Measurements from ENCODE around the gene GNB1L. TPM values are rescaled to one million over a fixed set of nuclear protein-coding genes. Genes with fewer than 3 reads are reported as not detected.

Gene GNB1L
- total and polyA plus RNA-seq, 10 of the 15 experiments (the other 5 are each of a cell fraction or from before 2014, with no cell fraction given), result 0.21 to 19.4 (median 6.8) TPM

DNA sequence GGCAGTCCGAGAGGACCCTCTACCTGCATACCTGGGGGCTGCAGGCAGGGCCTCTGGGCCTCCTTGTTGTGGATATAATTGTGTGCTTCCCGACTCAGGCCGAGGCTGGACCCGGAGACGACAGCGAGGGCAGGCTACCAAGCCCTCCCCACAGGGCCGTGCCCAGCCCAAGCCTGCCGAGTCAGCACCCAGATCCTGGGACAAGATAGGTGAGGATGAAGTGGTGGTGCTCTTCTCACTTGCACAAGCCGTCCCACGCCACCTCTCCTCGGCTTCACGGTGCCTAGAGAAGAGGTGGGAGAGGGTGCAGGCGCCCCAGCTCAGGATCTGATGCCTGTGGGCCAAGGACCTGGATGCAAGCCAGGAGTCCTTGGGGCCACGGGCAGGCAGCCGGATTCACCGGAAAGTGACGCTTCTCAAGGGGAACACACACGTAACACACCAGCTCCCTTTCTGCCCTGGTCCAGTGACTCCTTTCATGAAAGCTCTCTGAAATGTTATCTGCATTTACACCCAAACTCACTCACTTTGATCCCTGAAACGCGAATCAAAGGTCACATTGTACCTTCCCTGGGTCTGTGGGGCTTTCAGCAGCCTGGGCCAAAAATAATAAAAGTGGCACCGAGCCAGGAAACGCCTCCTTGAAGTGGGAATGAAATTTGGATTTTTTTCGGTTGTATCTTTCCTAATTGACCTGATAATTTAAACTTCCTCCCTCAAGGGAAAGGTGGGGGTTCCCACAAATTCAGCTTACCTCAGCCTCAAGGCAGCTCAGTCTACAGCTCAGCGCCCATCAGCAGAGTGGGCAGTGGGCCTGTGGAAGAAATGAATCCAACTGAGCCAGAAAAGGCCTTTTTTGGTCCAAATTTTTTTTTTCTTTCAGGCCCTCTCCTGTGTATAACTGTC lies 1.1 kb upstream of the GNB1L start (continued):
- TF ChIP-seq, protein P1, sequence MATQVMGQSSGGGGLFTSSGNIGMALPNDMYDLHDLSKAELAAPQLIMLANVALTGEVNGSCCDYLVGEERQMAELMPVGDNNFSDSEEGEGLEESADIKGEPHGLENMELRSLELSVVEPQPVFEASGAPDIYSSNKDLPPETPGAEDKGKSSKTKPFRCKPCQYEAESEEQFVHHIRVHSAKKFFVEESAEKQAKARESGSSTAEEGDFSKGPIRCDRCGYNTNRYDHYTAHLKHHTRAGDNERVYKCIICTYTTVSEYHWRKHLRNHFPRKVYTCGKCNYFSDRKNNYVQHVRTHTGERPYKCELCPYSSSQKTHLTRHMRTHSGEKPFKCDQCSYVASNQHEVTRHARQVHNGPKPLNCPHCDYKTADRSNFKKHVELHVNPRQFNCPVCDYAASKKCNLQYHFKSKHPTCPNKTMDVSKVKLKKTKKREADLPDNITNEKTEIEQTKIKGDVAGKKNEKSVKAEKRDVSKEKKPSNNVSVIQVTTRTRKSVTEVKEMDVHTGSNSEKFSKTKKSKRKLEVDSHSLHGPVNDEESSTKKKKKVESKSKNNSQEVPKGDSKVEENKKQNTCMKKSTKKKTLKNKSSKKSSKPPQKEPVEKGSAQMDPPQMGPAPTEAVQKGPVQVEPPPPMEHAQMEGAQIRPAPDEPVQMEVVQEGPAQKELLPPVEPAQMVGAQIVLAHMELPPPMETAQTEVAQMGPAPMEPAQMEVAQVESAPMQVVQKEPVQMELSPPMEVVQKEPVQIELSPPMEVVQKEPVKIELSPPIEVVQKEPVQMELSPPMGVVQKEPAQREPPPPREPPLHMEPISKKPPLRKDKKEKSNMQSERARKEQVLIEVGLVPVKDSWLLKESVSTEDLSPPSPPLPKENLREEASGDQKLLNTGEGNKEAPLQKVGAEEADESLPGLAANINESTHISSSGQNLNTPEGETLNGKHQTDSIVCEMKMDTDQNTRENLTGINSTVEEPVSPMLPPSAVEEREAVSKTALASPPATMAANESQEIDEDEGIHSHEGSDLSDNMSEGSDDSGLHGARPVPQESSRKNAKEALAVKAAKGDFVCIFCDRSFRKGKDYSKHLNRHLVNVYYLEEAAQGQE (IDR thresholded peaks at IDR 0.05; ENCODE audit: low read depth, low read length), result no peak
- TF ChIP-seq CREM (IDR thresholded peaks at IDR 0.05; ENCODE audit: low read depth) (peak; percentile 65), GATAD2B (conservative IDR thresholded peaks at IDR 0.05; ENCODE audit: low read depth) (no peak), IKZF1 (conservative IDR thresholded peaks at IDR 0.05) (peak; percentile 30; the same call in 1 of the 2 replicates), RAD21 (IDR thresholded peaks at IDR 0.05; ENCODE audit: insufficient read depth, low read depth, low read length) (no peak), HDGF (IDR thresholded peaks at IDR 0.05) (peak; percentile 18; the same call in 1 of the 2 replicates), ZNF24 (IDR thresholded peaks at IDR 0.05) (no peak), SPI1 (IDR thresholded peaks at IDR 0.05; ENCODE audit: borderline replicate concordance, insufficient read depth, low read depth, low read length) (no peak), POLR2AphosphoS5 (IDR thresholded peaks at IDR 0.05; ENCODE audit: low read length) (peak; percentile 61; the same call in 1 of the 2 replicates), CBFB (IDR thresholded peaks at IDR 0.05; ENCODE audit: low read depth) (no peak), POLR2A (IDR thresholded peaks at IDR 0.05; ENCODE audit: low read depth, low read length) (peak; percentile 56)
- TF ChIP-seq, protein P2, sequence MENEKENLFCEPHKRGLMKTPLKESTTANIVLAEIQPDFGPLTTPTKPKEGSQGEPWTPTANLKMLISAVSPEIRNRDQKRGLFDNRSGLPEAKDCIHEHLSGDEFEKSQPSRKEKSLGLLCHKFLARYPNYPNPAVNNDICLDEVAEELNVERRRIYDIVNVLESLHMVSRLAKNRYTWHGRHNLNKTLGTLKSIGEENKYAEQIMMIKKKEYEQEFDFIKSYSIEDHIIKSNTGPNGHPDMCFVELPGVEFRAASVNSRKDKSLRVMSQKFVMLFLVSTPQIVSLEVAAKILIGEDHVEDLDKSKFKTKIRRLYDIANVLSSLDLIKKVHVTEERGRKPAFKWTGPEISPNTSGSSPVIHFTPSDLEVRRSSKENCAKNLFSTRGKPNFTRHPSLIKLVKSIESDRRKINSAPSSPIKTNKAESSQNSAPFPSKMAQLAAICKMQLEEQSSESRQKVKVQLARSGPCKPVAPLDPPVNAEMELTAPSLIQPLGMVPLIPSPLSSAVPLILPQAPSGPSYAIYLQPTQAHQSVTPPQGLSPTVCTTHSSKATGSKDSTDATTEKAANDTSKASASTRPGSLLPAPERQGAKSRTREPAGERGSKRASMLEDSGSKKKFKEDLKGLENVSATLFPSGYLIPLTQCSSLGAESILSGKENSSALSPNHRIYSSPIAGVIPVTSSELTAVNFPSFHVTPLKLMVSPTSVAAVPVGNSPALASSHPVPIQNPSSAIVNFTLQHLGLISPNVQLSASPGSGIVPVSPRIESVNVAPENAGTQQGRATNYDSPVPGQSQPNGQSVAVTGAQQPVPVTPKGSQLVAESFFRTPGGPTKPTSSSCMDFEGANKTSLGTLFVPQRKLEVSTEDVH (IDR thresholded peaks at IDR 0.05; ENCODE audit: low read depth, partially characterized antibody), result no peak
- TF ChIP-seq, protein P3, sequence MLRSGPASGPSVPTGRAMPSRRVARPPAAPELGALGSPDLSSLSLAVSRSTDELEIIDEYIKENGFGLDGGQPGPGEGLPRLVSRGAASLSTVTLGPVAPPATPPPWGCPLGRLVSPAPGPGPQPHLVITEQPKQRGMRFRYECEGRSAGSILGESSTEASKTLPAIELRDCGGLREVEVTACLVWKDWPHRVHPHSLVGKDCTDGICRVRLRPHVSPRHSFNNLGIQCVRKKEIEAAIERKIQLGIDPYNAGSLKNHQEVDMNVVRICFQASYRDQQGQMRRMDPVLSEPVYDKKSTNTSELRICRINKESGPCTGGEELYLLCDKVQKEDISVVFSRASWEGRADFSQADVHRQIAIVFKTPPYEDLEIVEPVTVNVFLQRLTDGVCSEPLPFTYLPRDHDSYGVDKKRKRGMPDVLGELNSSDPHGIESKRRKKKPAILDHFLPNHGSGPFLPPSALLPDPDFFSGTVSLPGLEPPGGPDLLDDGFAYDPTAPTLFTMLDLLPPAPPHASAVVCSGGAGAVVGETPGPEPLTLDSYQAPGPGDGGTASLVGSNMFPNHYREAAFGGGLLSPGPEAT (IDR thresholded peaks at IDR 0.05; ENCODE audit: low read depth), result peak; percentile 60; the same call in 1 of the 2 replicates
- TF ChIP-seq, protein P4, sequence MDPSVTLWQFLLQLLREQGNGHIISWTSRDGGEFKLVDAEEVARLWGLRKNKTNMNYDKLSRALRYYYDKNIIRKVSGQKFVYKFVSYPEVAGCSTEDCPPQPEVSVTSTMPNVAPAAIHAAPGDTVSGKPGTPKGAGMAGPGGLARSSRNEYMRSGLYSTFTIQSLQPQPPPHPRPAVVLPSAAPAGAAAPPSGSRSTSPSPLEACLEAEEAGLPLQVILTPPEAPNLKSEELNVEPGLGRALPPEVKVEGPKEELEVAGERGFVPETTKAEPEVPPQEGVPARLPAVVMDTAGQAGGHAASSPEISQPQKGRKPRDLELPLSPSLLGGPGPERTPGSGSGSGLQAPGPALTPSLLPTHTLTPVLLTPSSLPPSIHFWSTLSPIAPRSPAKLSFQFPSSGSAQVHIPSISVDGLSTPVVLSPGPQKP (IDR thresholded peaks at IDR 0.05; ENCODE audit: low read depth, low read length), result no peak
- TF ChIP-seq, protein P5, sequence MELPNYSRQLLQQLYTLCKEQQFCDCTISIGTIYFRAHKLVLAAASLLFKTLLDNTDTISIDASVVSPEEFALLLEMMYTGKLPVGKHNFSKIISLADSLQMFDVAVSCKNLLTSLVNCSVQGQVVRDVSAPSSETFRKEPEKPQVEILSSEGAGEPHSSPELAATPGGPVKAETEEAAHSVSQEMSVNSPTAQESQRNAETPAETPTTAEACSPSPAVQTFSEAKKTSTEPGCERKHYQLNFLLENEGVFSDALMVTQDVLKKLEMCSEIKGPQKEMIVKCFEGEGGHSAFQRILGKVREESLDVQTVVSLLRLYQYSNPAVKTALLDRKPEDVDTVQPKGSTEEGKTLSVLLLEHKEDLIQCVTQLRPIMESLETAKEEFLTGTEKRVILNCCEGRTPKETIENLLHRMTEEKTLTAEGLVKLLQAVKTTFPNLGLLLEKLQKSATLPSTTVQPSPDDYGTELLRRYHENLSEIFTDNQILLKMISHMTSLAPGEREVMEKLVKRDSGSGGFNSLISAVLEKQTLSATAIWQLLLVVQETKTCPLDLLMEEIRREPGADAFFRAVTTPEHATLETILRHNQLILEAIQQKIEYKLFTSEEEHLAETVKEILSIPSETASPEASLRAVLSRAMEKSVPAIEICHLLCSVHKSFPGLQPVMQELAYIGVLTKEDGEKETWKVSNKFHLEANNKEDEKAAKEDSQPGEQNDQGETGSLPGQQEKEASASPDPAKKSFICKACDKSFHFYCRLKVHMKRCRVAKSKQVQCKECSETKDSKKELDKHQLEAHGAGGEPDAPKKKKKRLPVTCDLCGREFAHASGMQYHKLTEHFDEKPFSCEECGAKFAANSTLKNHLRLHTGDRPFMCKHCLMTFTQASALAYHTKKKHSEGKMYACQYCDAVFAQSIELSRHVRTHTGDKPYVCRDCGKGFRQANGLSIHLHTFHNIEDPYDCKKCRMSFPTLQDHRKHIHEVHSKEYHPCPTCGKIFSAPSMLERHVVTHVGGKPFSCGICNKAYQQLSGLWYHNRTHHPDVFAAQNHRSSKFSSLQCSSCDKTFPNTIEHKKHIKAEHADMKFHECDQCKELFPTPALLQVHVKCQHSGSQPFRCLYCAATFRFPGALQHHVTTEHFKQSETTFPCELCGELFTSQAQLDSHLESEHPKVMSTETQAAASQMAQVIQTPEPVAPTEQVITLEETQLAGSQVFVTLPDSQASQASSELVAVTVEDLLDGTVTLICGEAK (IDR thresholded peaks at IDR 0.05; ENCODE audit: borderline replicate concordance), result peak; percentile 75; the same call in 1 of the 2 replicates

Data from GM12878 (cell line).